ENCODE data around the gene CCDC24.

Gene CCDC24

DNA sequence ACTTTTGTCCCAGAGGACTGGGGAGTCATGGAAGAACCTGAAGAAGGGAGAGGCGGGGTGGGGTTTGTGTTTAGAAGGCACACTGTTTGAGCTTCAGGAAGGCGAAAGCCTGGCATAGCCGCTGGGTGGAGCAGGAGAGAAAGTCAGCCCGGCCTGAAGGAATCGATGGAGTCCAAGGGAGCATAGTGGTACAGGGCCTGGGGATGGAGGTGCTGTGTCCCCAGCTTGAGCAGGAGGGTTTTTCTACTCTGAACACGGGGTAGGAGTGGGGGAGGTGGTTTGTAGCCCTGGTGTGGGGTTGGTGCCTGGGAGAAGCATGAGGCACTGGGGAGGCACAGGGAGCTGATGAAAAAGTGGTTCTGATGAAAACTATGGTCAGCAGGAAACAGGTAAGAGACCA is 4.7 kb upstream of the CCDC24 start:
- H3K9ac ChIP-seq (ENCODE audit: low read length): no peak overlapping the region
- no peaks in the 10 kb centered on the region for H3K79me2 ChIP-seq (ENCODE audit: insufficient read depth, low read length)
- no peak overlapping the region for H3K27ac ChIP-seq (ENCODE audit: low read depth, low read length, poor library complexity, severe bottlenecking)
- no peaks in the 10 kb centered on the region for H3F3A ChIP-seq (ENCODE audit: insufficient read depth, low read length)
- H3K4me1 ChIP-seq (ENCODE audit: insufficient read depth, low read length, severe bottlenecking): peaks cover 7% of the 10 kb centered on the region
- no peaks in the 10 kb centered on the region for H3K36me3 ChIP-seq (ENCODE audit: insufficient read depth, low read length)
- no peak overlapping the region for H2AFZ ChIP-seq (ENCODE audit: low read length)
- 0 out of 2 replicates have a peak, but pooled peaks cover 2% of the 10 kb centered on the region for H3K27me3 ChIP-seq (ENCODE audit: insufficient read depth, low read length)
- H3K4me2 ChIP-seq (ENCODE audit: low read length): no peak overlapping the region
- no peak overlapping the region for H3K4me3 ChIP-seq (ENCODE audit: low read depth, low read length, poor library complexity, severe bottlenecking)
- H3K9me2 ChIP-seq (ENCODE audit: low read depth, low read length): no peaks in the 10 kb centered on the region
- no peaks in the 10 kb centered on the region for H3K9me3 ChIP-seq (ENCODE audit: low read length)
- no peaks in the 10 kb centered on the region for H4K20me1 ChIP-seq (ENCODE audit: insufficient read depth, low read length)
- TF ChIP-seq, protein P1, sequence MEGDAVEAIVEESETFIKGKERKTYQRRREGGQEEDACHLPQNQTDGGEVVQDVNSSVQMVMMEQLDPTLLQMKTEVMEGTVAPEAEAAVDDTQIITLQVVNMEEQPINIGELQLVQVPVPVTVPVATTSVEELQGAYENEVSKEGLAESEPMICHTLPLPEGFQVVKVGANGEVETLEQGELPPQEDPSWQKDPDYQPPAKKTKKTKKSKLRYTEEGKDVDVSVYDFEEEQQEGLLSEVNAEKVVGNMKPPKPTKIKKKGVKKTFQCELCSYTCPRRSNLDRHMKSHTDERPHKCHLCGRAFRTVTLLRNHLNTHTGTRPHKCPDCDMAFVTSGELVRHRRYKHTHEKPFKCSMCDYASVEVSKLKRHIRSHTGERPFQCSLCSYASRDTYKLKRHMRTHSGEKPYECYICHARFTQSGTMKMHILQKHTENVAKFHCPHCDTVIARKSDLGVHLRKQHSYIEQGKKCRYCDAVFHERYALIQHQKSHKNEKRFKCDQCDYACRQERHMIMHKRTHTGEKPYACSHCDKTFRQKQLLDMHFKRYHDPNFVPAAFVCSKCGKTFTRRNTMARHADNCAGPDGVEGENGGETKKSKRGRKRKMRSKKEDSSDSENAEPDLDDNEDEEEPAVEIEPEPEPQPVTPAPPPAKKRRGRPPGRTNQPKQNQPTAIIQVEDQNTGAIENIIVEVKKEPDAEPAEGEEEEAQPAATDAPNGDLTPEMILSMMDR (IDR thresholded peaks at IDR 0.05; ENCODE audit: low read length): peak; percentile 41; the same call in 1 of the 2 replicates
- TF ChIP-seq EZH2 (IDR thresholded peaks at IDR 0.05; ENCODE audit: borderline replicate concordance, low read length): no peak

DNA sequence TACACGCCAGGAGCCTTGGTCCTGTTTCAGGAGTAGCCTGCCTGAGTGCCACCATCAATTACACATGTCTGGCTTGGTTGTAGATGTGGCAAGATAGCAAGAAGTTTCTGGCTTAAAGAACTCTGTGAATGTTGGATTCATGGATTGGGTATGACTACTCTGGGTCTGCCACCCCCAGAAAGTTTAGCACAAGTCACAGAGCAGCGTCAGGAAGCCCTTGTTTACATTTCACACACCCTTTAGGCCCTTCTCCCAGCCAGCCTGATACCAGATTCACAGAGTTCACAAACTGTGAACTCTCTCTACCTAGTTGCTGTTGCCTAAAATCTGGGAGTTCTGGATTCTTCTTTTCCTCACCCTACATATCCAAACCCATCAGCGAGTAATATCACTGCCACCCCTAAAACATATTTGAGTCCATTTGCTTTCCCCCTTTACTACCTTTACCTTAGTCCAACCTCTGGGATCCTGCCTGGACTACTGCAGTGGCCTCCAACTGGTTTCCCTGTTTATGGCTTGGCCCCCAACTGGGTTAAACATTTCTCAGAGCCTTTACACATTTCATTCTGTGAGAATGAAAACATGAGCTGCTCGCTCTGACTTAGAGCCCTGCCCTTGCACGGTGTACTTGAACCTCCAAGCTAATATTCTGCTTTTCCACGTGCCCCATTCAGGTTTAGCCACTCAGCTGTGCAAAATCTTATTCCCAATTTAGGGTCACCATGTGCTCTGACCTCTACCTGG is 4.1 kb upstream of the CCDC24 start:
- no peak overlapping the region for H3K27ac ChIP-seq (ENCODE audit: low read depth, low read length, poor library complexity, severe bottlenecking)
- no peaks in the 10 kb centered on the region for H3K9me2 ChIP-seq (ENCODE audit: low read depth, low read length)

DNA sequence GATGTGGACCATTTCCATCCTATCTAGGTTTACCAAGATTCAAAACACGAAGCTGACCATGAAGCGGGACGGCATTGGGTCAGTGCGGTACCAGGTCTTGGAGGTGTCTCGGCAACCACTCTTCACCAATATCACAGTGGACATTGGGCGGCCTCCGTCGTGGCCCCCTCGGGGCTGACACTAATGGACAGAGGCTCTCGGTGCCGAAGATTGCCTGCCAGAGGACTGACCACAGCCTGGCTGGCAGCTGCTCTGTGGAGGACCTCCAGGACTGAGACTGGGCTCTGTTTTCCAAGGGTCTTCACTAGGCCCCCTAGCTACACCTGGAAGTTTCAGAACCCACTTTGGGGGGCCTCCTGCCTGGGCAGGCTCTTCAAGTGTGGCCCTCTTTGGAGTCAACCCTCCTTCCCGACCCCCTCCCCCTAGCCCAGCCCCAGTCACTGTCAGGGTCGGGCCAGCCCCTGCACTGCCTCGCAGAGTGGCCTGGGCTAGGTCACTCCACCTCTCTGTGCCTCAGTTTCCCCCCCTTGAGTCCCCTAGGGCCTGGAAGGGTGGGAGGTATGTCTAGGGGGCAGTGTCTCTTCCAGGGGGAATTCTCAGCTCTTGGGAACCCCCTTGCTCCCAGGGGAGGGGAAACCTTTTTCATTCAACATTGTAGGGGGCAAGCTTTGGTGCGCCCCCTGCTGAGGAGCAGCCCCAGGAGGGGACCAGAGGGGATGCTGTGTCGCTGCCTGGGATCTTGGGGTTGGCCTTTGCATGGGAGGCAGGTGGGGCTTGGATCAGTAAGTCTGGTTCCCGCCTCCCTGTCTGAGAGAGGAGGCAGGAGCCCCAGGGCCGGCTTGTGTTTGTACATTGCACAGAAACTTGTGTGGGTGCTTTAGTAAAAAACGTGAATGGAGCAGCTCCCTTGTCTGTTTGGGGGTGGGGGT is 864 bp upstream of the CCDC24 start:
- Histone ChIP-seq H3K79me2 (ENCODE audit: insufficient read depth, low read length) (no peaks in the 10 kb centered on the region), H3K9me2 (ENCODE audit: low read depth, low read length) (no peaks in the 10 kb centered on the region), H3K9ac (ENCODE audit: low read length) (peak overlapping the region; percentile 52; the same call in 1 of the 2 replicates), H3K36me3 (ENCODE audit: insufficient read depth, low read length) (no peaks in the 10 kb centered on the region), H4K20me1 (ENCODE audit: insufficient read depth, low read length) (no peaks in the 10 kb centered on the region), H3F3A (ENCODE audit: insufficient read depth, low read length) (no peaks in the 10 kb centered on the region), H2AFZ (ENCODE audit: low read length) (no peak overlapping the region), H3K4me3 (ENCODE audit: low read depth, low read length, poor library complexity, severe bottlenecking) (peak overlapping the region; percentile 59), H3K4me1 (ENCODE audit: insufficient read depth, low read length, severe bottlenecking) (peaks cover 14% of the 10 kb centered on the region), H3K4me2 (ENCODE audit: low read length) (peak overlapping the region; percentile 71), H3K27ac (ENCODE audit: low read depth, low read length, poor library complexity, severe bottlenecking) (no peak overlapping the region), H3K27me3 (ENCODE audit: insufficient read depth, low read length) (no peaks in the 10 kb centered on the region; the same call in 1 of the 2 replicates), H3K9me3 (ENCODE audit: low read length) (no peaks in the 10 kb centered on the region)
- TF ChIP-seq EZH2 (IDR thresholded peaks at IDR 0.05; ENCODE audit: borderline replicate concordance, low read length): no peak
- TF ChIP-seq, protein P1 (IDR thresholded peaks at IDR 0.05; ENCODE audit: low read length): peak; percentile 45; the same call in 1 of the 2 replicates

More for the DNA sequence above, 4.1 kb upstream of the CCDC24 start:
- Histone ChIP-seq H3F3A (ENCODE audit: insufficient read depth, low read length) (no peaks in the 10 kb centered on the region), H3K9ac (ENCODE audit: low read length) (no peak overlapping the region), H3K36me3 (ENCODE audit: insufficient read depth, low read length) (no peaks in the 10 kb centered on the region), H4K20me1 (ENCODE audit: insufficient read depth, low read length) (no peaks in the 10 kb centered on the region), H3K27me3 (ENCODE audit: insufficient read depth, low read length) (no peaks in the 10 kb centered on the region), H3K79me2 (ENCODE audit: insufficient read depth, low read length) (no peaks in the 10 kb centered on the region), H3K4me1 (ENCODE audit: insufficient read depth, low read length, severe bottlenecking) (peaks cover 12% of the 10 kb centered on the region), H2AFZ (ENCODE audit: low read length) (no peak overlapping the region), H3K4me2 (ENCODE audit: low read length) (no peak overlapping the region), H3K9me3 (ENCODE audit: low read length) (no peaks in the 10 kb centered on the region), H3K4me3 (ENCODE audit: low read depth, low read length, poor library complexity, severe bottlenecking) (no peak overlapping the region)
- TF ChIP-seq EZH2 (IDR thresholded peaks at IDR 0.05; ENCODE audit: borderline replicate concordance, low read length): no peak
- TF ChIP-seq, protein P1 (IDR thresholded peaks at IDR 0.05; ENCODE audit: low read length): no peak
